Heart right ventricle (tissue), 16 donors: ENCODE results near the gene UPF2. TPM values are rescaled to one million over a fixed set of nuclear protein-coding genes. Genes with fewer than 3 reads are reported as not detected.

Source experiments
- ATAC-seq, 8 donors: fragments of 200-7000 bp; cut with Tn5 transposase; one replicate each; pipeline ENCODE4 v1.9.1; 2020; ENCODE audit warnings: mild to moderate bottlenecking in 8 of 8, moderate library complexity in 8 of 8, moderate number of reproducible peaks in 1 of 8
- DNase-seq, 2 donors: peaks; one replicate each; pipeline ENCODE4 v3.0.0-alpha.2; 2020
- H3K27ac ChIP-seq, 10 donors: fragments of 200-600 bp; sonication (generic) in 2 of 10; one replicate each; pipeline versions ENCODE4 v1.5.0 to v1.8.0; 2020 to 2022; ENCODE audit warnings: mild to moderate bottlenecking in 3 of 10
- H3K27me3 ChIP-seq, 7 donors: fragments of 200-600 bp; one replicate each; pipeline ENCODE4 v1.8.0; 2021 to 2022; ENCODE audit warnings: mild to moderate bottlenecking in 2 of 7
- H3K36me3 ChIP-seq, 9 donors: fragments of 200-600 bp; sonication (generic) in 1 of 9; one replicate each; pipeline versions ENCODE4 v1.5.0 to v1.8.0; 2020 to 2022; ENCODE audit warnings: mild to moderate bottlenecking in 2 of 9
- H3K4me1 ChIP-seq, 9 donors: fragments of 200-600 bp; sonication (generic) in 1 of 9; one replicate each; pipeline versions ENCODE4 v1.5.0 to v1.8.0; 2020 to 2022; ENCODE audit warnings: mild to moderate bottlenecking in 4 of 9
- H3K4me3 ChIP-seq, 10 donors: fragments of 200-600 bp; sonication (generic) in 2 of 10; one replicate each; pipeline versions ENCODE4 v1.5.0 to v1.8.0; 2020 to 2022; ENCODE audit warnings: mild to moderate bottlenecking in 7 of 10, moderate library complexity in 2 of 10
- H3K9me3 ChIP-seq, 11 donors: fragments of 200-600 bp in 10 of 11; sonication (generic) in 2 of 11; one replicate each; pipeline versions ENCODE4 v1.5.0 to v1.8.0; 2013 to 2022; ENCODE audit warnings: mild to moderate bottlenecking in 2 of 11, control low read depth in 1 of 11, moderate library complexity in 1 of 11
- CTCF ChIP-seq, 9 donors: fragments of 200-600 bp; sonication (generic) in 2 of 9; IDR thresholded peaks; one replicate each; pipeline versions ENCODE4 v1.5.0 to v1.8.0; 2021 to 2022; ENCODE audit warnings: antibody characterized with exemption in 9 of 9, mild to moderate bottlenecking in 5 of 9, moderate library complexity in 1 of 9
- WGBS, 2 donors: extraction: QIAGEN DNeasy Blood & Tissue Kit; methylation state at CpG; one replicate each; pipeline ENCODE4 v1.1.7; 2013; ENCODE audit warnings: inconsistent platforms in 1 of 2; 5-methylcytosine and 5-hydroxymethylcytosine counted together
- intact Hi-C, 10 donors: fragments of 100-400 bp; cut with DNase I; formaldehyde crosslinking; loops; one replicate each; pipeline versions ENCODE4 v1.11.1 to v1.14.2; 2022
- polyA plus RNA-seq, 2 donors: library from polyadenylated mRNA; stranded (reverse); fragments of 200-250 nt; gene quantifications; one replicate each; pipeline ENCODE4 v1.2.3, GENCODE V29; 2013
- total RNA-seq, 10 donors: library from RNA; stranded (reverse); fragmentation: NEBNext Ultra II Directional in 3 of 10; extraction: Animal tissue kit (Norgen Biotek cat#: 25700) in 3 of 10; gene quantifications; one replicate each; pipeline versions ENCODE4 v1.2.1 to v1.2.4, GENCODE V29; 2021 to 2023
- donor health status: Arrhythmogenic right ventricular cardiomyopathy.
- donor health status: ischemic (EF 13 %, LVEDD 7.1; RV severe dilation, severe dysfunction).
- donor health status: healthy with polysubstance abuse.
- donor health status: DM: no; HTN: yes; CAD: no.
- donor health status: DM: no; HTN: no; CAD: no.
- donor health status: ischemic (EF 25% LVEDD 6.9; RV normal size, moderate dysfunction).
- donor health status: ischemic (EF 25% LVEDD 5.7; RV mildly dilated, moderate dysfunction).
- donor health status: healthy.
- donor health status: DM: yes; HTN: yes; CAD: no.
- donor health status: Ischemic cardiomyopathy.
- donor health status: ischemic (EF 35%, LVEDD 5.7; RV mildly dilated, moderate dysfunction).
- donor health status: nonischemic (EF 11% LVEDD 7.7; RV severe dilation, severe dysfunction).
- donor health status: DM: yes; HTN: yes; CAD: no.
- donor health status: PGD.
- donor health status: ischemic (EF 29% LVEDD 5.4; RV normal size, mild dysfunction).
- donor health status: nonischemic (EF 23%, LVEDD 6.1; RV moderate dilation, normal function).

UPF2 gene
- total and polyA plus RNA-seq, 12 donors, result 7.9 to 20.2 (median 15.3) TPM

GRCh38 chr10:11959966-11960365 is 82.6 kb downstream of the UPF2 start:
- ATAC-seq (no peak), DNase-seq (no peak)
- no peaks in the 10 kb centered on the region for H3K27me3 ChIP-seq
- intact Hi-C loops, result loop anchor here in 1 of 10 donors (2.0 kb wide), 1 partner anchor 51 kb away; no protein-coding TSS in a partner anchor
- H3K9me3 ChIP-seq, result no peaks in the 10 kb centered on the region
- no peak overlapping the region for H3K27ac ChIP-seq
- H3K4me1 ChIP-seq, result no peaks in the 10 kb centered on the region
- WGBS, 2 donors, result 94 to 97% methylated on average over 4 of the region's 4 CpGs
- H3K4me3 ChIP-seq, result no peak overlapping the region
- peaks cover 0 to 100% (median 32%) of the 10 kb centered on the region in 9 donors for H3K36me3 ChIP-seq
- no peak for TF ChIP-seq CTCF (IDR thresholded peaks at IDR 0.05)

GRCh38 chr10:11958956-11959355 is 83.7 kb downstream of the UPF2 start:
- no peaks in the 10 kb centered on the region for H3K4me1 ChIP-seq
- H3K4me3 ChIP-seq, result no peak overlapping the region
- ATAC-seq (no peak), DNase-seq (no peak)
- intact Hi-C loops, result loop anchor here in 1 of 10 donors (2.0 kb wide), 1 partner anchor 50 kb away; no protein-coding TSS in a partner anchor
- 95% methylated on average over 7 of the region's 7 CpGs for WGBS, 2 donors
- H3K9me3 ChIP-seq, result no peaks in the 10 kb centered on the region
- no peaks in the 10 kb centered on the region for H3K27me3 ChIP-seq
- no peak overlapping the region for H3K27ac ChIP-seq
- peaks cover 0 to 100% (median 36%) of the 10 kb centered on the region in 9 donors for H3K36me3 ChIP-seq
- no peak for TF ChIP-seq CTCF (IDR thresholded peaks at IDR 0.05)

GRCh38 chr10:11951695-11952094 is 90.9 kb downstream of the UPF2 start:
- DNase-seq (no peak), ATAC-seq (no peak)
- Histone ChIP-seq H3K9me3 (no peaks in the 10 kb centered on the region), H3K27ac (no peak overlapping the region), H3K4me1 (no peaks in the 10 kb centered on the region), H3K36me3 (peaks cover 0 to 100% (median 10%) of the 10 kb centered on the region in 9 donors), H3K4me3 (no peak overlapping the region), H3K27me3 (no peaks in the 10 kb centered on the region)
- TF ChIP-seq CTCF (IDR thresholded peaks at IDR 0.05), result no peak
- 84 to 91% methylated on average over 5 of the region's 5 CpGs for WGBS, 2 donors
- intact Hi-C loops, result no loop called here

- Histone ChIP-seq H3K9me3 (no peaks in the 10 kb centered on the region), H3K4me3 (no peak overlapping the region), H3K27me3 (no peaks in the 10 kb centered on the region), H3K4me1 (peaks cover 0 to 3% (median 0%) of the 10 kb centered on the region in 9 donors), H3K27ac (no peak overlapping the region), H3K36me3 (peaks cover 0 to 89% (median 10%) of the 10 kb centered on the region in 9 donors)
- intact Hi-C loops, result no loop called here
- no peak for DNase-seq
- TF ChIP-seq CTCF (IDR thresholded peaks at IDR 0.05), result no peak
- ATAC-seq, result no peak
- WGBS, 2 donors, result 93 to 97% methylated on average over 9 of the region's 9 CpGs
These were observed 92.1 kb downstream of the UPF2 start for GRCh38 chr10:11950325-11951018.
